Neural progenitor cell (in vitro differentiated cells): ENCODE results near the gene TSR1. TPM values are rescaled to one million over a fixed set of nuclear protein-coding genes. Genes with fewer than 3 reads are reported as not detected.
A peak's percentile ranks its signal among the peaks of the same experiment; 100 is the strongest.

Experiments used
- DNase-seq: peaks from one replicate; pipeline ENCODE4 v3.0.0-alpha.2; 2016; ENCODE audit warnings: low spot score
- H2AFZ ChIP-seq: fragments of 200-600 bp; sonication (generic); replicated peaks from 2 replicates; pipeline ENCODE4 v1.6.1; 2016; ENCODE audit warnings: antibody characterized with exemption
- H3F3A ChIP-seq: fragments of 200-600 bp; sonication (generic); 2 replicates; pipeline ENCODE4 v1.6.1; 2016; ENCODE audit warnings: antibody characterized with exemption, low read depth
- H3K27ac ChIP-seq: fragments of 200-600 bp; sonication (generic); 2 replicates; pipeline ENCODE4 v1.5.1; 2016; ENCODE audit warnings: mild to moderate bottlenecking
- H3K27me3 ChIP-seq: fragments of 200-600 bp; sonication (generic); 2 replicates; pipeline ENCODE4 v1.6.1; 2016; ENCODE audit warnings: mild to moderate bottlenecking, moderate library complexity
- H3K36me3 ChIP-seq: fragments of 200-600 bp; sonication (generic); 2 replicates; pipeline ENCODE4 v1.5.1; 2016
- H3K4me1 ChIP-seq: fragments of 200-600 bp; sonication (generic); 2 replicates; pipeline ENCODE4 v1.6.1; 2016; ENCODE audit warnings: mixed run types
- H3K4me2 ChIP-seq: fragments of 200-600 bp; sonication (generic); 2 replicates; pipeline ENCODE4 v1.6.1; 2016
- H3K4me3 ChIP-seq: fragments of 200-600 bp; sonication (generic); 2 replicates; pipeline ENCODE4 v1.5.1; 2016
- H3K79me2 ChIP-seq: fragments of 200-600 bp; sonication (generic); 2 replicates; pipeline ENCODE4 v1.6.1; 2016; ENCODE audit warnings: low read depth
- H3K9ac ChIP-seq: fragments of 200-600 bp; sonication (generic); 2 replicates; pipeline ENCODE4 v1.6.1; 2016
- H3K9me3 ChIP-seq: fragments of 200-600 bp; sonication (generic); 2 replicates; pipeline ENCODE4 v1.5.1; 2016; ENCODE audit warnings: low read depth
- H4K20me1 ChIP-seq: fragments of 200-600 bp; sonication (generic); 2 replicates; pipeline ENCODE4 v1.6.1; 2016; ENCODE audit warnings: low read depth
- H3K27ac Mint-ChIP-seq: 3 replicates; pipeline ENCODE4 v1.8.0; 2021; ENCODE audit warnings: mixed read lengths
- H3K27me3 Mint-ChIP-seq: 2 replicates; pipeline ENCODE4 v1.8.0; 2022; ENCODE audit warnings: low read depth, mild to moderate bottlenecking, inconsistent platforms, moderate library complexity, mixed read lengths; ENCODE audit not compliant: insufficient read depth
- H3K36me3 Mint-ChIP-seq: 3 replicates; pipeline ENCODE4 v1.8.0; 2021; ENCODE audit warnings: mixed read lengths
- H3K4me1 Mint-ChIP-seq: 3 replicates; pipeline ENCODE4 v1.8.0; 2021; ENCODE audit warnings: mixed read lengths
- H3K4me3 Mint-ChIP-seq: 3 replicates; pipeline ENCODE4 v1.8.0; 2021; ENCODE audit warnings: mild to moderate bottlenecking, moderate library complexity, mixed read lengths
- H3K9me3 Mint-ChIP-seq: 3 replicates; pipeline ENCODE4 v1.8.0; 2020; ENCODE audit warnings: mixed read lengths
- CTCF ChIP-seq: fragments of 200-600 bp; sonication (generic); IDR thresholded peaks from 2 replicates; pipeline ENCODE4 v1.5.1; 2017; ENCODE audit warnings: antibody characterized with exemption, mild to moderate bottlenecking
- EZH2 ChIP-seq: fragments of 200-600 bp; sonication (generic); IDR thresholded peaks from 2 replicates; pipeline ENCODE4 v1.6.1; 2017; ENCODE audit warnings: antibody characterized with exemption, mild to moderate bottlenecking, moderate library complexity
- EZH2phosphoT487 ChIP-seq: fragments of 200-600 bp; sonication (generic); IDR thresholded peaks from 2 replicates; pipeline ENCODE4 v1.6.1; 2017; ENCODE audit warnings: antibody characterized with exemption
- total RNA-seq: library from RNA; depleted of rRNA; stranded (reverse); fragments of >200 nt; gene quantifications from 2 replicates; pipeline ENCODE4 v1.2.3, GENCODE V29; 2015; ENCODE audit warnings: low replicate concordance

TSR1 gene
- total RNA-seq, 1 donor from 2014 or later: 42.2 TPM

- Histone ChIP-seq H3K36me3 (no peaks in the 10 kb centered on the region), H3K79me2 (peaks cover 4% of the 10 kb centered on the region), H3K9ac (no peak overlapping the region), H3K27me3 (no peaks in the 10 kb centered on the region), H3K4me2 (no peak overlapping the region), H3K9me3 (no peaks in the 10 kb centered on the region), H3K4me3 (no peak overlapping the region), H4K20me1 (peaks cover 8% of the 10 kb centered on the region), H3K4me1 (peaks cover 11% of the 10 kb centered on the region), H3F3A (peaks cover 20% of the 10 kb centered on the region), H3K27ac (no peak overlapping the region), H2AFZ (no peak overlapping the region)
- Mint-ChIP-seq H3K4me3 (peak overlapping the region; percentile 67), H3K36me3 (peaks cover 11% of the 10 kb centered on the region), H3K27me3 (peaks cover 5% of the 10 kb centered on the region), H3K9me3 (no peaks in the 10 kb centered on the region), H3K4me1 (peaks cover 47% of the 10 kb centered on the region), H3K27ac (peak overlapping the region; percentile 79)
- DNase-seq: no peak
- TF ChIP-seq CTCF (no peak), EZH2 (no peak), EZH2phosphoT487 (no peak)
These were observed 47.4 kb upstream of the TSR1 start for GRCh38 chr17:2383628-2384167.

GRCh38 chr17:2380950-2381649 lies 44.8 kb upstream of the TSR1 start:
- Histone ChIP-seq H3K27me3 (no peaks in the 10 kb centered on the region), H3K79me2 (no peaks in the 10 kb centered on the region), H3K4me2 (no peak overlapping the region), H3K9ac (no peak overlapping the region), H2AFZ (no peak overlapping the region), H3K4me3 (no peak overlapping the region), H3F3A (peaks cover 20% of the 10 kb centered on the region), H3K4me1 (peaks cover 11% of the 10 kb centered on the region), H3K9me3 (no peaks in the 10 kb centered on the region), H3K36me3 (no peaks in the 10 kb centered on the region), H3K27ac (no peak overlapping the region), H4K20me1 (no peaks in the 10 kb centered on the region)
- Mint-ChIP-seq H3K36me3 (peaks cover 6% of the 10 kb centered on the region), H3K4me1 (peaks cover 35% of the 10 kb centered on the region), H3K27me3 (peaks cover 2% of the 10 kb centered on the region), H3K27ac (peak overlapping the region; percentile 33), H3K4me3 (peak overlapping the region; percentile 25), H3K9me3 (no peaks in the 10 kb centered on the region)
- no peak for TF ChIP-seq CTCF
- no peak for TF ChIP-seq EZH2
- TF ChIP-seq EZH2phosphoT487: no peak
- no peak for DNase-seq

- H3K4me1 ChIP-seq: peaks cover 8% of the 10 kb centered on the region
- no peaks in the 10 kb centered on the region for H3K9me3 ChIP-seq
- no peak overlapping the region for H3K4me3 Mint-ChIP-seq
- H3K27me3 Mint-ChIP-seq: peaks cover 2% of the 10 kb centered on the region
- no peak overlapping the region for H2AFZ ChIP-seq
- no peaks in the 10 kb centered on the region for H3K9me3 Mint-ChIP-seq
- H3K4me3 ChIP-seq: no peak overlapping the region
- no peak for DNase-seq
- H3K79me2 ChIP-seq: no peaks in the 10 kb centered on the region
- peaks cover 13% of the 10 kb centered on the region for H3F3A ChIP-seq
- H4K20me1 ChIP-seq: no peaks in the 10 kb centered on the region
- no peak overlapping the region for H3K9ac ChIP-seq
- TF ChIP-seq EZH2 (no peak), CTCF (no peak), EZH2phosphoT487 (no peak)
- no peak overlapping the region for H3K4me2 ChIP-seq
- H3K36me3 ChIP-seq: no peaks in the 10 kb centered on the region
- H3K36me3 Mint-ChIP-seq: peaks cover 6% of the 10 kb centered on the region
- H3K27ac ChIP-seq: no peak overlapping the region
- peak overlapping the region; percentile 60 for H3K27ac Mint-ChIP-seq
- no peaks in the 10 kb centered on the region for H3K27me3 ChIP-seq
- peaks cover 30% of the 10 kb centered on the region for H3K4me1 Mint-ChIP-seq
These were observed 44.1 kb upstream of the TSR1 start for GRCh38 chr17:2380226-2380922.
